ENCODE results near the gene MAN1C1. TPM values are rescaled to one million over a fixed set of nuclear protein-coding genes. Genes with fewer than 3 reads are reported as not detected.

The MAN1C1 gene
- total RNA-seq, 1 experiment from 2014 or later: 1.5 TPM

GRCh38 chr1:25702101-25702775, 85.6 kb downstream of the MAN1C1 start:
- DNase-seq (ENCODE audit: low read depth, low spot score) (no peak), ATAC-seq (no peak)
- ChIA-PET POLR2A (no interaction called here), CTCF (no interaction called here)
- intact Hi-C loops (cut with micrococcal nuclease; ENCODE audit: unreplicated experiment) (no loop called here), in situ Hi-C loops (cut with HindIII; ENCODE audit: low pct_unique_long_range_greater_than_20kb, low sequenced_read_pairs) (no loop called here)
- TF ChIP-seq REST (IDR thresholded peaks at IDR 0.05; ENCODE audit: insufficient read depth in 1 of 2, low read depth in 2 of 2, low read length in 1 of 2) (no peak), POLR2AphosphoS5 (IDR thresholded peaks at IDR 0.05; ENCODE audit: low read depth, low read length) (no peak), CTCF (IDR thresholded peaks at IDR 0.05) (no peak), SIN3A (IDR thresholded peaks at IDR 0.05; ENCODE audit: borderline replicate concordance, insufficient read depth, low read depth, low read length) (no peak), TCF7L2 (IDR thresholded peaks at IDR 0.05; ENCODE audit: low read depth, low read length) (no peak)
- H3K27me3 ChIP-seq (ENCODE audit: control insufficient read depth, insufficient read depth, low read length): no peaks in the 10 kb centered on the region
- no peak overlapping the region for H3K27ac ChIP-seq (ENCODE audit: low read length)
- BruUV-seq (replicated peaks): no TSS peak
- no peaks in the 10 kb centered on the region for H3K4me1 ChIP-seq (ENCODE audit: control insufficient read depth, insufficient read depth, low read length)
- no peak overlapping the region for H3K4me3 ChIP-seq (ENCODE audit: low read depth in 2 of 2, low read length in 2 of 2)
- no peaks in the 10 kb centered on the region for H3K36me3 ChIP-seq (ENCODE audit: control insufficient read depth, insufficient read depth, low read length)
- no peaks in the 10 kb centered on the region for H3K9me3 ChIP-seq (ENCODE audit: control insufficient read depth, insufficient read depth, low read depth, low read length)

- intact Hi-C loops (cut with micrococcal nuclease; ENCODE audit: unreplicated experiment): no loop called here
- Histone ChIP-seq H3K9me3 (ENCODE audit: control insufficient read depth, insufficient read depth, low read depth, low read length) (no peaks in the 10 kb centered on the region), H3K4me1 (ENCODE audit: control insufficient read depth, insufficient read depth, low read length) (no peaks in the 10 kb centered on the region), H3K4me3 (ENCODE audit: low read depth in 2 of 2, low read length in 2 of 2) (no peak overlapping the region), H3K27me3 (ENCODE audit: control insufficient read depth, insufficient read depth, low read length) (no peaks in the 10 kb centered on the region), H3K36me3 (ENCODE audit: control insufficient read depth, insufficient read depth, low read length) (no peaks in the 10 kb centered on the region), H3K27ac (ENCODE audit: low read length) (no peak overlapping the region)
- ChIA-PET CTCF (no interaction called here), POLR2A (no interaction called here)
- TF ChIP-seq SIN3A (IDR thresholded peaks at IDR 0.05; ENCODE audit: borderline replicate concordance, insufficient read depth, low read depth, low read length) (no peak), REST (IDR thresholded peaks at IDR 0.05; ENCODE audit: insufficient read depth in 1 of 2, low read depth in 2 of 2, low read length in 1 of 2) (no peak), CTCF (IDR thresholded peaks at IDR 0.05) (no peak), TCF7L2 (IDR thresholded peaks at IDR 0.05; ENCODE audit: low read depth, low read length) (no peak), POLR2AphosphoS5 (IDR thresholded peaks at IDR 0.05; ENCODE audit: low read depth, low read length) (no peak)
- no TSS peak for BruUV-seq (replicated peaks)
- ATAC-seq: no peak
- no peak for DNase-seq (ENCODE audit: low read depth, low spot score)
- in situ Hi-C loops (cut with HindIII; ENCODE audit: low pct_unique_long_range_greater_than_20kb, low sequenced_read_pairs): no loop called here
These were observed 86.5 kb downstream of the MAN1C1 start for GRCh38 chr1:25703041-25703440.
